HL-60 (cell line): ENCODE data around the gene CMYA5.

Source experiments
- DNase-seq, 2 experiments: peaks; one replicate each; pipeline ENCODE4 v3.0.0-alpha.2; 2010 to 2020; ENCODE audit warnings: low read depth in 1 of 2, low spot score in 1 of 2
- H3K27ac ChIP-seq: fragments of 250-450 bp; sonication (Bioruptor Pico); replicated peaks from 2 replicates; pipeline ENCODE4 v1.5.1; 2020; ENCODE audit warnings: mild to moderate bottlenecking, moderate library complexity
- H3K27me3 ChIP-seq: fragments of 250-450 bp; sonication (Bioruptor Pico); 2 replicates; pipeline ENCODE4 v1.5.1; 2021; ENCODE audit warnings: mild to moderate bottlenecking, moderate library complexity; ENCODE audit not compliant: insufficient read depth, poor library complexity, severe bottlenecking
- H3K4me3 ChIP-seq: replicated peaks from 2 replicates; pipeline ENCODE4 v1.5.1; 2011; ENCODE audit warnings: mild to moderate bottlenecking, control low read depth, low read length; ENCODE audit not compliant: insufficient read depth
- GABPA ChIP-seq: IDR thresholded peaks from 2 replicates; pipeline ENCODE4 v1.6.1; 2012; ENCODE audit warnings: low read depth
- POLR2AphosphoS5 ChIP-seq: IDR thresholded peaks from 2 replicates; pipeline ENCODE4 v1.6.1; 2012; ENCODE audit warnings: low read depth
- SPI1 ChIP-seq: IDR thresholded peaks from 2 replicates; pipeline ENCODE4 v1.6.1; 2012; ENCODE audit warnings: low read depth, mild to moderate bottlenecking, borderline replicate concordance
- TF ChIP-seq, protein P1 (sequence below): IDR thresholded peaks from one replicate; pipeline ENCODE4 v1.5.1; 2011; ENCODE audit warnings: low read length, control low read depth, inconsistent platforms; ENCODE audit not compliant: insufficient read depth
- TF ChIP-seq, protein P2 (sequence below): IDR thresholded peaks from 2 replicates; pipeline ENCODE4 v1.6.1; 2012; ENCODE audit warnings: low read depth; ENCODE audit not compliant: insufficient replicate concordance

CMYA5 gene

DNA sequence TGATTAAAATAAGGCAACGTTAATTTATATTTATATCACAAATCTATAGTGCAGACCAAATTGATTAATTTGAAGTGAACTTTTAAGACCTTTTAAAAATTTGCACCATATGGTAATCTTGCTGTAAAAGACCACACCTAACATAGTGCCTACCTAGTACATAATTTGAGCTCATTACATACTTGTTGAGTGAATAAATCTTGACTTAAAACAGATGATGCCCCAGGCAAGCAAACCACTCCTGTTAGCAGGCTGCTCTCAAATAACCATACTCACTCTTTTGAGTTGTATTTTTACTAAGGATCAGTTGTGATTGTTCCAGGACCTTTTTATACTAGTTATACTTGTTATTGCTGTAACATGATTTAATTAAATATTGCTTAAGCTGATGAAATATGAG lies 27.2 kb downstream of the CMYA5 start:
- no peaks in the 10 kb centered on the region for H3K27me3 ChIP-seq
- TF ChIP-seq, protein P1, sequence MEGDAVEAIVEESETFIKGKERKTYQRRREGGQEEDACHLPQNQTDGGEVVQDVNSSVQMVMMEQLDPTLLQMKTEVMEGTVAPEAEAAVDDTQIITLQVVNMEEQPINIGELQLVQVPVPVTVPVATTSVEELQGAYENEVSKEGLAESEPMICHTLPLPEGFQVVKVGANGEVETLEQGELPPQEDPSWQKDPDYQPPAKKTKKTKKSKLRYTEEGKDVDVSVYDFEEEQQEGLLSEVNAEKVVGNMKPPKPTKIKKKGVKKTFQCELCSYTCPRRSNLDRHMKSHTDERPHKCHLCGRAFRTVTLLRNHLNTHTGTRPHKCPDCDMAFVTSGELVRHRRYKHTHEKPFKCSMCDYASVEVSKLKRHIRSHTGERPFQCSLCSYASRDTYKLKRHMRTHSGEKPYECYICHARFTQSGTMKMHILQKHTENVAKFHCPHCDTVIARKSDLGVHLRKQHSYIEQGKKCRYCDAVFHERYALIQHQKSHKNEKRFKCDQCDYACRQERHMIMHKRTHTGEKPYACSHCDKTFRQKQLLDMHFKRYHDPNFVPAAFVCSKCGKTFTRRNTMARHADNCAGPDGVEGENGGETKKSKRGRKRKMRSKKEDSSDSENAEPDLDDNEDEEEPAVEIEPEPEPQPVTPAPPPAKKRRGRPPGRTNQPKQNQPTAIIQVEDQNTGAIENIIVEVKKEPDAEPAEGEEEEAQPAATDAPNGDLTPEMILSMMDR, result no peak
- no peak overlapping the region for H3K4me3 ChIP-seq
- DNase-seq, result no peak
- no peak overlapping the region for H3K27ac ChIP-seq

DNA sequence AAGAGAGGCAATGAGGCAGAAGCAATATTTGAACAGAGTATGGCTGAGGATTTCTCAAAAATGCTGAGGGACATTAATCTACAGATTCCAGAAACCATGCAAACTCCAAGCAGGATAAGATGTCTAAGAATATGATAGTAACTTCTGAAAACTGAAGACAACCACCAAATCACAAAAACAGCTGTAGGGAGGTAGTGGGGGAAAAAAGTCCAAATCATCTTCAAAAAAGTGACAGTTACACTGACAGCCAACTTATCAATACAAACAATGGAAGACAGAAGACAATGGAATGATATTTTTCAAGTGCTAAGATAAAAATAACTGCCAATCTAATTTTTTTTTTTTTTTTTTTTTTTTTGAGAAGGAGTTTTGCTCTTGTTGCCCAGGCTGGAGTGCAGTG lies 30.5 kb downstream of the CMYA5 start:
- TF ChIP-seq GABPA (no peak), SPI1 (no peak), POLR2AphosphoS5 (no peak)
- TF ChIP-seq, protein P1, result no peak
- TF ChIP-seq, protein P2, sequence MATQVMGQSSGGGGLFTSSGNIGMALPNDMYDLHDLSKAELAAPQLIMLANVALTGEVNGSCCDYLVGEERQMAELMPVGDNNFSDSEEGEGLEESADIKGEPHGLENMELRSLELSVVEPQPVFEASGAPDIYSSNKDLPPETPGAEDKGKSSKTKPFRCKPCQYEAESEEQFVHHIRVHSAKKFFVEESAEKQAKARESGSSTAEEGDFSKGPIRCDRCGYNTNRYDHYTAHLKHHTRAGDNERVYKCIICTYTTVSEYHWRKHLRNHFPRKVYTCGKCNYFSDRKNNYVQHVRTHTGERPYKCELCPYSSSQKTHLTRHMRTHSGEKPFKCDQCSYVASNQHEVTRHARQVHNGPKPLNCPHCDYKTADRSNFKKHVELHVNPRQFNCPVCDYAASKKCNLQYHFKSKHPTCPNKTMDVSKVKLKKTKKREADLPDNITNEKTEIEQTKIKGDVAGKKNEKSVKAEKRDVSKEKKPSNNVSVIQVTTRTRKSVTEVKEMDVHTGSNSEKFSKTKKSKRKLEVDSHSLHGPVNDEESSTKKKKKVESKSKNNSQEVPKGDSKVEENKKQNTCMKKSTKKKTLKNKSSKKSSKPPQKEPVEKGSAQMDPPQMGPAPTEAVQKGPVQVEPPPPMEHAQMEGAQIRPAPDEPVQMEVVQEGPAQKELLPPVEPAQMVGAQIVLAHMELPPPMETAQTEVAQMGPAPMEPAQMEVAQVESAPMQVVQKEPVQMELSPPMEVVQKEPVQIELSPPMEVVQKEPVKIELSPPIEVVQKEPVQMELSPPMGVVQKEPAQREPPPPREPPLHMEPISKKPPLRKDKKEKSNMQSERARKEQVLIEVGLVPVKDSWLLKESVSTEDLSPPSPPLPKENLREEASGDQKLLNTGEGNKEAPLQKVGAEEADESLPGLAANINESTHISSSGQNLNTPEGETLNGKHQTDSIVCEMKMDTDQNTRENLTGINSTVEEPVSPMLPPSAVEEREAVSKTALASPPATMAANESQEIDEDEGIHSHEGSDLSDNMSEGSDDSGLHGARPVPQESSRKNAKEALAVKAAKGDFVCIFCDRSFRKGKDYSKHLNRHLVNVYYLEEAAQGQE, result no peak
- Histone ChIP-seq H3K27ac (no peak overlapping the region), H3K4me3 (no peak overlapping the region), H3K27me3 (no peaks in the 10 kb centered on the region)
- DNase-seq, result no peak

DNA sequence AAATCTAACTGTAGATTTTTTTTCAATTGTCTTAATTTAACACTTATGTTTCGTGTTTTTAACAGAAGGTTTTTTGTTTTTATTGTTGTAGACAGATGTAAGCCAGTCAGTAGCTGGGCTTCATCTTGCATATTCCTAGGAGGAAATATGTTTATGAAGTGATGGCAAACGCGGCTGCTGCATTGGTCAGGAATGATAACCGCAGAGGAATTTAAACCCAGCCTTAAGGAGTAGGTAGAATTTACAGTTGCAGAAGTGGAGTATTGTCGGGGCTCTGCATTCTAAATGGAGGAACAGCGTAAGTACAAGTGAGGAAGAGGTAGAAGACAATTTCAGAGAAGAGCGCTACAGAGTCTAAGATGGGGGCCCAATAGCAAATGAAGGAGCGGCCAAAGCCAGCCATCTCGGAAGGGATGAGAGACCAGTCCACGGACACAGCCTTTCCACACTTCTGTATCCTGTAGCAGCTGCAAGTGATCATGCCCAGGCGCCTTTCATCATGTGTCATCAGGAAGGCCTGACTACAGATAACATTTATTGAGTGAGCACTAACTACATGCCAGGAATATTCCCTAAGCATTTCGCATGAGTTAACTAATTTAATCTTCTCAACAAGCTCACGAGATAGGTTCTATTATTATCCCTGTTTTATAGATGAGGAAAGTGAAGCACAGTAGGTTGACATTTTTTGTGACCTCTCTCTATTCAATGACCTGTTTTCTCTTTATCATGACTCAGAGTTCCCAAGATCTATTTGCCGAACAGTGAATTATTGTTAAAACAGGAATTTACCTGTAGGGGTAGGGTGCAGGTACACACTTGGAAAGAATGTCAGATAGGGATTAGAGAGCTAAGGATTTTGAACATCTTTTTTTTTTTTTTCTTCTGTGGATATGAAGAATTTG lies 38.1 kb downstream of the CMYA5 start:
- TF ChIP-seq GABPA (no peak), SPI1 (no peak), POLR2AphosphoS5 (no peak)
- TF ChIP-seq, protein P1, result no peak
- TF ChIP-seq, protein P2, result no peak
- Histone ChIP-seq H3K27me3 (no peaks in the 10 kb centered on the region), H3K4me3 (no peak overlapping the region), H3K27ac (no peak overlapping the region)
- DNase-seq, result no peak

DNA sequence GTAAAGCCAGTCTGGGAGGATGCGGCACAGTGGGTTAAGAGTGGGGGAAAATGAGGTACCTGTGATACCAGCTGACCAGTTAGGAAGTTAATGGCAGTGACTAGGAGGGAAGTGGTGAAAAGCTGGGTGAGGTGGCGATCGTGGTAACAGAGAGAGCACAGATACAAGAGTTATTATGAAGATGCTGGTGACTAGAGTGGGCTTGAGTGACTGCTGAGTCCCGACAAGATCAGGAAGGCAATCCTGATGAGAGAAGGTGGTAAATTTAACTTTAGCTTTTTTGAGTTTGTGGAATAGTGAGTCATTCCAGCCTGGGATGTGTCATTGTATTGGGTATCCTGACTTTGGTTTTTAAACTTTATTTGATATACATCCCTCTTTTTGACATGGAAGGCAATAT lies 38.8 kb downstream of the CMYA5 start:
- TF ChIP-seq SPI1 (no peak), POLR2AphosphoS5 (no peak), GABPA (no peak)
- TF ChIP-seq, protein P2, result no peak
- TF ChIP-seq, protein P1, result no peak
- Histone ChIP-seq H3K27me3 (no peaks in the 10 kb centered on the region), H3K4me3 (no peak overlapping the region), H3K27ac (no peak overlapping the region)
- no peak for DNase-seq
